GM19043 (cell line): Measurements from ENCODE around the gene XPO1.
"Not testable (repeated sequence)": the region's sequence is repeated elsewhere in the genome, so short reads cannot be mapped to it uniquely, and the experiment has no call there.

Experiments
- ATAC-seq: cut with Tn5 transposase; IDR thresholded peaks from one replicate; pipeline ENCODE4 v1.9.1; 2021; ENCODE audit warnings: low read depth; ENCODE audit not compliant: unreplicated experiment

XPO1 gene

DNA sequence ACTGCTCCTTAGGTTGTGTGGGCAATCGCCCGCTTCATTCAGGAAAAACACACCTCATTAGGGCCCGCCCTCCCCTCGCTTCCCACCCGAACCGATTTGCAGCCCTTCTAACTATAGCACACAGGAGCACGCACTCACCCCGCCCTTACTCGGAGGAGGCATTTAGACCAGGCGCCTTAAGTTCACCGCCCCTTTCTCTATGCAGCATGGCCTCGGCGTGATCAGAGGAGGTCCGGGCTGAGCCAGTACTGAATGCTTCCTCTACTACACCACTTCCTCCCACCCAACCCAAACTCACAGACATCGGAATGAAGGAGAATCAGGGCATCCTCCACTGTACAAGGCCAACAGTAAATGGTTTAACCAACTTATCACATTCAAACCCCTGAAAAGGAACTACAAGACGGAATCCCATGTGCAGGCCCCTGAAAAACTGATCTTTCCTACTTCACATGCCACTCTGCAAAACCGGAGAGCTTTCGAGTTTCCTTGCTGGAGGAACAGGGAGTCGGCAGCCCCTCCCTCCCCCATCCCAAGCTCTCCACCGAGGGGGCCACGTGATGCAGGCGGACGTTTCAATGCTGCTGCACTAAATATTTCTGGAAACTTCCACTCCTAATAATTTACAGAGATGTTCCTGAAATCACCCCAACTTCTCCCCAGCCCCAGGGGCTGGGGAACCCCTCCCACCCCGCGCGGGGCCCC, 1.4 kb downstream of the XPO1 start:
- peak; percentile 59 for ATAC-seq

DNA sequence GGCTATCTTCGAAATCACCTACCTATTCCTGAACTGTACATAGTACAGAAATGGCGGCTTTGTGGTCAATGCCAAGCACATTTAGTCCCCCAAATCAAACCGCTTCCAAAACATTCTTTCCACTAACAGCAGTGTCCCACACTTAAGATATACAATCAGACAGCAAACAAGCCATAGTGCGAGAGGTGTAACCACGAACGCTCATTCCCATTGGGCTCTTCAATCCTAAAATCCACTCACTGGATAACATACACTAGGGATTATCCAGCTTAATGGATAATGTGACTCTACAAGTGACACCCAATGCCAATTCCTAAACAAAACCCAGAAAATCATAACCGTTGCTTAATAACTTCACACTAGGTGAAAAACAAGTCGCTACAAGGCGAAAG, 2.0 kb downstream of the XPO1 start:
- ATAC-seq: no peak

DNA sequence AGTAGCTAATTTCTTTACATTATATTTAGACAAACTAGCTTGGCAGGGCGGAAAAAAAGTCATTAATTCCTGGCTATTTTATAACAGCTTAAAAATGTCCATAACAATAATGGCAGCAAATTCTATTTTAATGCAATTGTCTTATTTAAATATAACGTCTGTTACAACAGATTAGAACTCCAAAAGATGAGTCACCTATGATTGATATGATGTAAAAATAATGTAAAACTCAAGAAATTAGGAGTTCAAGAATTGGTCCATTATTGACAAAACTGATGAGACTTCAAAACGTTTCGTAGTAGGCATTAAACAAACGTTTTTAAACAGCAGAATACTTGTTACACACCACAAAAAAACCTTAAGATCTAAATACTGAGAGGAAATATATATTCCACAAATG, 2.7 kb downstream of the XPO1 start:
- ATAC-seq: no peak

DNA sequence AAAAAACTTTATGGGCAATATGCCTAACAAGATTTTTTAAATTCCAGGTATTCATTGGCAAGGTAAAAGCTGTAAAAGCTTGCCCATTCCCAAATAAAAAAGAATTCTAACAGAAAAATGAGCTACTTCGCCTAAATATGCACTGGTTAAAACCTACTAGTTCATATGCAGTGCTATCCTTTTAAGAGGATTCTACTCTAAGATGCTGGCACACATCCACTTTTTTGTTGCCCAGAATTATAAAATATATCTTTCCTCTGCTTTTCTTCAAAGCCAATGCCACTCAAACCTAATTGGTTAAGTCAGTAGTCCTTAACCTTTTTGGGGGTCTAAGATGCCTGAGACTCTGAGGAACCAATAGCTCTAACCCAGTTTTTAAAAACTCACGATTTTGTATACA, 3.2 kb downstream of the XPO1 start:
- no peak for ATAC-seq

DNA sequence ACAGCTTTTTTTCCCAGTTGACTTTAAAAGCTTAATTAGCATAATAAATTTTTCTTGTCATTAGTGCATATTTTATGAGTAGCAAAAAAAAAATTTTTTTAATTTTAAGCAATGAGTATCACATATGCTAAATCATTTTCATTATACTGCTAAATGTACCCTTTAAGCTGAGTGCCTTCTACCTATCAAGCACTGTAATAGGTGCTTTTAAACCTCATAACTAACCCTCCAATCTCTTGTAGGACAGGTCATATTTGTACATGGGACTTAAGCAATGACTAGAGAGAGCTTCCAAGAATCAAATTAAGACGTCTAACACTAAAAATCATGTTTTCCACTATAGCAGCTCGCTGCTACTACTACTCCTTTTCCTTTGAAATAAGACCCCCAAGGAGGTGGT, 7.4 kb downstream of the XPO1 start:
- no peak for ATAC-seq

GRCh38 chr2:61529944-61530735, 8.0 kb downstream of the XPO1 start:
- no peak for ATAC-seq

- no peak for ATAC-seq
Observed at GRCh38 chr2:61520261-61520660, 17.9 kb downstream of the XPO1 start.

DNA sequence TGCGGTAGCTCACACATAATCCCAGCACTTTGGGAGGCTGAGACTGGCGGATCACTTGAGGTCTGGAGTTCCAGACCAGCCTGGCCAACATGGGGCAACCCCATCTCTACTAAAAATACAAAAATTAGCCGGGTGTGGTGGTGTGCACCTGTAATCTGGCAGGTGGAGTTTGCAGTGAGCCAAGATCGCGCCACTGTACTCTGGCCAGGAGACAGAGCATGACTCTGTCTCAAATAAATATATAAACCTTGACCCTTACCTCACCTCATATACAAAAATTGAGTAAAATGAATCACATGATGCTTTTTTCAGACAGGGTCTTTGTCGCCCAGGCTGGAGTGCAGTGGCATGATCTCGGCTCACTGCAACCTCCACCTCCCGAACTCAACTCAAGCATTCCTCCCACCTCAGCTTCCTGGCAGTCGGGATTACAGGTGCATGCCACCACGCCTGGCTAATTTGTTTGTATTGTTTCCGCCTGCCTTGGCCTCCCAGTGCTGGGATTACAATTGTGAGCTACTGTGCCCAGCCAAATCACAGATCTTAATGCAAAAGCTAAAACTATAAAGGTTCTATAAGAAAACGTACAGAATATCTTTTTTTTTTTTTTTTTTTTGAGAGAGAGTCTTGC, 25.3 kb downstream of the XPO1 start:
- ATAC-seq: no peak

- no peak for ATAC-seq
Observed at GRCh38 chr2:61510674-61511671, 27.2 kb downstream of the XPO1 start.

- ATAC-seq: no peak
Observed at GRCh38 chr2:61504949-61505348, 33.2 kb downstream of the XPO1 start.

- no peak for ATAC-seq
Observed at GRCh38 chr2:61499060-61499459, 39.1 kb downstream of the XPO1 start.

DNA sequence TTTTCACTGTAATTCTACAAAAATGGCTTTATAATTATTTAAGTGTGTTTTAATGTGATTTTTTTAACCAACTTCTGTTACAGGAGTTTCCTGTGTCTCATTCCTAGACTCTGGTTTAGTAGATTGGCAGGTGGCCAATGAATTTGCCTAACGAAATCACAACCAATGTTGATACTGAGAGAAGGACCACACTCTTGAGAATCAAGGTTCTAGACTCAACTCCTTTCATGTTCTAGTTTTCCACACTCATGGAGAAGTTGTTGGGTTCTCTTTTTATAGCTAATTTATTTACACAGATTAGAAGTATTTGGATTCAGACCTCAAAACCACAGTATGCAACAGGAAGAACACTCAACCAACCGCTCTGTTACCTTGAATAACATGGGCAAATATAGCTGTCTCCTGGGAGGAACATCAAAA, 44.6 kb downstream of the XPO1 start:
- no peak for ATAC-seq

DNA sequence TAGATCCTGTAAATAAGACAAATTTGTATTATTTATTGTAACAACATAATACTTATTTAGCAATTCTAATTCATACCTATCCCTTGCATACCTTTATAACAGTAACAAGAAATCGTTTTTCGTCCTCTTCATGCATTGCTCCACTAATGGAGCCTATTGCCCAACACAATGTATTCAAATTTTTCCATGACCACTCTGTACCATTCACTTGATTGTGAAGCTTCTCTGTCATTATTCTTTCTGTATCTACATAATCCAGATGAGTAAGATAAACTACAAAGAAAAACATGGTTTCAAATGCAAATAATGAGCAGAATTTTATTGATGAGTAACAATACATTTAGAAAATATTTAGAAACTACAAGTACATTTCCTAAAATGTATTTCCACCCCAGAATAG, 45.7 kb downstream of the XPO1 start:
- ATAC-seq: no peak

DNA sequence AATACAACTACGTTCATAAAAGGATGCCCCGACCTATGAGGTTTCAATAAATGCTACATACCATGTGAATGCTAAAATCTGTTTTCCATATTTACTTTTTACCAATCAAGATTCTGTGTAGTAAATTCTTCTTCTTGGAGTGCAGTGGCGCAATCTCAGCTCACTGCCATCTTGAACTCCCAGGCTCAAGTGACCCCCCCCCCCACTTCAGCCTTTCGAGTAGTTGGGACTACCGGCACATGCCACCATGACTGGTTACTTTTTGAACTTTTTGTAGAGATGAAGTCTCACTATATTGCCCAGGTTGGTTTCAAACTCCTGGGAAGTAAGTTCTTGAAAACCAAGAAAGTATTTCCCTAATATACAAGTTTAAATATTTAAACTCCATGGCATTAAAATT, 52.9 kb downstream of the XPO1 start:
- ATAC-seq: no peak

DNA sequence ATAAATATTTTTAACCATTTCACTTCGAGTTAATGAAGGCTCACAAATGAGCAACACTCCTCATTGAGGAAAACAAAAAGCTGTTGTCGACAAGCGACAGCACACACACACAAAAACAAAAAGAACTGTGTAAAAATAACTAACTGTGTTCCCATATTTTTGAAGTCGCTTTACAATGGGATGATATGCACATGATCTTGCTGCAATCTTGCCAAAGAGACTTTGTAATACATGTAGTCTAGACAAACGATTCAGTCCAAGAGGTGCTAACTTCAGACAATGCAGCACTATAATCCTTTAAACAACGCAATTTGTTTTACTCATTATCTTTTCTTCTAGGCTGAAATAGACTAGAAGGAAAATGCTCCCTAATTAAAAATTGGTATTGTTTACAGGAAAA, 60.1 kb downstream of the XPO1 start:
- no peak for ATAC-seq

- not testable (repeated sequence) for ATAC-seq
Observed at GRCh38 chr2:61476929-61477589, 61.1 kb downstream of the XPO1 start.

GRCh38 chr2:61471905-61472805, 66.0 kb downstream of the XPO1 start:
- peak; percentile 4 for ATAC-seq

DNA sequence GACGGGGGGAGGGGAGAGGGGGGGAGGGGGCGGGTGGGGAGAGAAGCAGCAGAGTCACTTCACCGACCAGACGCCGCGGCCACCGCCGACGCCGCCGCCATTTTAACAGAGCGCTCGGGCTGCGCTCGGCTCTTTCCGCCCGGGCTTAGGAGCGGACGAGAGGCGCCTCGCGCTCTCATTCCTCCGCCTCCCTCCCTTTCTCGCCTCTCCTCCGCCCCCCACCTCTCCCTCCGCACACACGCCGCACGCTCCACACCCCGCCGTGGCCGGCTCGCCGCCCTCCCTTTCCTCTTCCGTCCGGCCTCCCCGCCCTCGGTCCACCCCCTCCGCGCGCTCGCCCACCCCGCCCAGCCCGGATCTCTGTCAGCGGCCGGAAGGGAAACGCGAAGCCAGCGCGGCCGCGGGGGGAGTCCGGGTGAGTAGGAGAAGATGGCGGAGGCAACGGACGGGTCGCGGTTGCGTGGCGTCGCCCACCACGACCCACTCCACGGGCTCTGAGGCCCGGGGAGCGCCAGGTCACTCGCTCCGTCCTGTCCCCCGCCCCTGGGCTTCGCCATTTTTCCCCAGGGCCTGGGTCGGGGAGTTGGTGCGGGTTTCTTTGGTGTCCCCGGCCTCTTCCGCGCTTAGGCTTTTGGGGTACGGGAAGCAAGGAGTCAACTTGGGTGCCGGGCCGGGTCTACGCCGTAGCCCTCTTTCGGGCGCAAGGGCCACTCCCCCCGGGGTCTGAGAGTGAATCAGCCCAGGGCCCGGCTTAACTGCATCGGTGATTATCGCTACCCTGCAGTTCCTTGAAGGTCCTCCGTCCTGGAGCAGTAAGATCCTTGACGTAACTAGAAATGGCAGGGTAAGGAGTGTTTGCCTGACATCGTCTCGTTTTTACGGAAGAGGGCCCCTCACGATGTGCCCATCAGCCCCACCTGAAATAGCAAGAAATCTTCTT, 66.9 kb downstream of the XPO1 start, which contains the start of gene USP34:
Gene USP34, minus strand, starts transcription at position 123 of the 940 bp plus-strand sequence. CDS start 395 bp downstream, outside the sequence.
- ATAC-seq: peak; percentile 84
